HG02973 (cell line): ENCODE data around the gene CLIC5.

Source experiments
- ATAC-seq: cut with Tn5 transposase; IDR thresholded peaks from one replicate; pipeline ENCODE4 v1.9.1; 2021; ENCODE audit warnings: moderate library complexity; ENCODE audit not compliant: unreplicated experiment

Gene CLIC5

GRCh38 chr6:46015119-46015968 lies at the start of gene CLIC5:
Gene CLIC5, minus strand, starts transcription at chr6:46015860. Its CDS starts 318 bp downstream, at chr6:46015542.
- ATAC-seq, result no peak

GRCh38 chr6:46062991-46063390 lies 47.3 kb upstream of the CLIC5 start:
- no peak for ATAC-seq

GRCh38 chr6:46062312-46062711 lies 46.7 kb upstream of the CLIC5 start:
- ATAC-seq, result no peak

GRCh38 chr6:46061497-46061896 lies 45.8 kb upstream of the CLIC5 start:
- ATAC-seq, result no peak

- no peak for ATAC-seq
These were observed 43.9 kb upstream of the CLIC5 start for GRCh38 chr6:46059608-46060007.

- ATAC-seq, result no peak
These were observed 43.3 kb upstream of the CLIC5 start for GRCh38 chr6:46058951-46059350.

GRCh38 chr6:46057792-46058191 lies 42.1 kb upstream of the CLIC5 start:
- no peak for ATAC-seq

- no peak for ATAC-seq
These were observed 41.4 kb upstream of the CLIC5 start for GRCh38 chr6:46056906-46057529.

GRCh38 chr6:46054516-46054915 lies 38.9 kb upstream of the CLIC5 start:
- ATAC-seq, result no peak

GRCh38 chr6:46053039-46053933 lies 37.6 kb upstream of the CLIC5 start:
- no peak for ATAC-seq

- ATAC-seq, result no peak
These were observed 36.8 kb upstream of the CLIC5 start for GRCh38 chr6:46052479-46052878.

GRCh38 chr6:46051962-46052361 lies 36.3 kb upstream of the CLIC5 start:
- no peak for ATAC-seq

- no peak for ATAC-seq
These were observed 35.3 kb upstream of the CLIC5 start for GRCh38 chr6:46050845-46051405.

GRCh38 chr6:46048646-46049297 lies 33.1 kb upstream of the CLIC5 start:
- no peak for ATAC-seq

- ATAC-seq, result no peak
These were observed 31.0 kb upstream of the CLIC5 start for GRCh38 chr6:46046558-46047174.

GRCh38 chr6:46044881-46045617 lies 29.4 kb upstream of the CLIC5 start:
- ATAC-seq, result no peak

- ATAC-seq, result peak; percentile 90
These were observed 26.8 kb upstream of the CLIC5 start for GRCh38 chr6:46042355-46042999.

GRCh38 chr6:46040288-46040687 lies 24.6 kb upstream of the CLIC5 start:
- ATAC-seq, result no peak

GRCh38 chr6:46039646-46040045 lies 24.0 kb upstream of the CLIC5 start:
- no peak for ATAC-seq
